CD8-positive, alpha-beta memory T cell (primary cell): ENCODE results near the gene POLR2E. TPM values are rescaled to one million over a fixed set of nuclear protein-coding genes. Genes with fewer than 3 reads are reported as not detected.

Experiments
- CTCF ChIA-PET: fragments of 350-600 bp; sonication (Branson Sonifier 250); formaldehyde crosslinking; loops from one replicate; lab custom pipeline; 2021; ENCODE audit warnings: antibody characterized with exemption; lab: Charles Lee
- POLR2A ChIA-PET: fragments of 350-600 bp; sonication (Branson Sonifier 250); formaldehyde crosslinking; loops from one replicate; lab custom pipeline; 2021; ENCODE audit warnings: antibody characterized with exemption; lab: Charles Lee
- DNase-seq, 5 donors: peaks; one replicate each; pipeline versions ENCODE4 v3.0.0 to v3.0.0-alpha.2; 2020 to 2022; ENCODE audit warnings: mixed read lengths in 1 of 5
- H3K27ac ChIP-seq: one replicate; pipeline ENCODE4 v1.7.0; 2013; ENCODE audit warnings: low read depth, mild to moderate bottlenecking, low read length, moderate library complexity
- H3K27me3 ChIP-seq: 2 replicates; pipeline ENCODE4 v1.7.0; 2013; ENCODE audit warnings: low read length, mild to moderate bottlenecking; ENCODE audit not compliant: insufficient read depth, poor library complexity, severe bottlenecking
- H3K36me3 ChIP-seq: 2 replicates; pipeline ENCODE4 v1.7.0; 2013; ENCODE audit warnings: mild to moderate bottlenecking, low read length, moderate library complexity; ENCODE audit not compliant: insufficient read depth
- H3K4me1 ChIP-seq: 2 replicates; pipeline ENCODE4 v1.7.0; 2013; ENCODE audit warnings: mild to moderate bottlenecking, low read length, moderate library complexity; ENCODE audit not compliant: insufficient read depth
- H3K4me3 ChIP-seq: 2 replicates; pipeline ENCODE4 v1.7.0; 2013; ENCODE audit warnings: mild to moderate bottlenecking, low read length
- H3K9me3 ChIP-seq: 2 replicates; pipeline ENCODE4 v1.7.0; 2013; ENCODE audit warnings: mild to moderate bottlenecking, low read length
- H3K27ac Mint-ChIP-seq, 8 donors: one replicate each; pipeline ENCODE4 v1.8.0; 2020 to 2021; ENCODE audit warnings: mixed read lengths in 8 of 8, mild to moderate bottlenecking in 6 of 8, inconsistent platforms in 3 of 8, moderate library complexity in 3 of 8
- H3K27me3 Mint-ChIP-seq, 2 donors: one replicate each; pipeline ENCODE4 v1.8.0; 2020 to 2021; ENCODE audit warnings: mixed read lengths in 2 of 2, mild to moderate bottlenecking in 1 of 2, moderate library complexity in 1 of 2
- H3K36me3 Mint-ChIP-seq, 3 donors: one replicate each; pipeline ENCODE4 v1.8.0; 2020 to 2021; ENCODE audit warnings: mixed read lengths in 3 of 3, inconsistent platforms in 1 of 3, mild to moderate bottlenecking in 1 of 3
- H3K4me1 Mint-ChIP-seq, 3 donors: one replicate each; pipeline ENCODE4 v1.8.0; 2020 to 2021; ENCODE audit warnings: mixed read lengths in 3 of 3, inconsistent platforms in 1 of 3, mild to moderate bottlenecking in 1 of 3
- H3K4me3 Mint-ChIP-seq, 7 donors: one replicate each; pipeline ENCODE4 v1.8.0; 2020 to 2021; ENCODE audit warnings: mixed read lengths in 7 of 7, mild to moderate bottlenecking in 6 of 7, moderate library complexity in 4 of 7, inconsistent platforms in 2 of 7
- H3K9me3 Mint-ChIP-seq, 5 donors: one replicate each; pipeline ENCODE4 v1.8.0; 2020 to 2022; ENCODE audit warnings: mixed read lengths in 5 of 5, mild to moderate bottlenecking in 3 of 5, moderate library complexity in 2 of 5, inconsistent platforms in 1 of 5
- polyA plus RNA-seq: library from polyadenylated mRNA; unstranded; fragments of 300-500 nt; fragmentation: Illumina TruSeq; gene quantifications from one replicate; pipeline ENCODE4 v1.2.3, GENCODE V29; 2021
- total RNA-seq, 2 experiments: library from RNA; stranded (reverse); gene quantifications; one replicate each; pipeline ENCODE4 v1.2.3, GENCODE V29; 2021

POLR2E gene
- total and polyA plus RNA-seq, 3 experiments from 2014 or later: 249 to 278 (median 270) TPM

DNA sequence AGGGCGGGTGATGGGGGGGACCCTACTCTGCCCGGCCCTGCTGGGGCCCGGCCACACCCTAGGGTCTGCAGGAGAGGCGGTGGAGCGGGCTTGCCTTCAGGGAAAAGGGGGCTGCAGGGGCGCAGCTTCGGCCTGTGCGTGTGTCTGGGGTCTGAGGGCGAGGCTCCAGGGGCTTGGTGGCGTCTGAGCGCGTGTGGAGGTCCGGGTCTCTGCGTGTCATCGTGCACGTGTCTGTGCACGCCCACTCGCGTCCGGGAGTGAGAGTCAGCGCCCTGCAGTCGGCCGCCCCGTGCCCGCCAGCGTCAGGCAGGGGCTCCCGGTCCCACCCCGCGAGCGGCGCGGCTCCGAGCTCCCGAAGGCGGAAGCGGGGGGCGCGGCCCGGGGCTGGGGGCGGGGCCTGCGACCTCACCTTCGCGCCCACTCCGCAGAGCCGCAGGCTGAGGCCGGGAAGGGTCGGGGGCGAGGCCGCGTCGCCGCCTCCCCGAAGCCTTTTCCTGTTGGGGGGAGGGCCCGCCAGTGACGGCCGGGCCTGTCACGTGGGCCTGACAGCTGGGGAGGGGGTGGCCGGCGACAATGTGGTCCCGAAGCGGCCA lies 28.3 kb downstream of the POLR2E start, which contains the start of gene ARHGAP45:
Gene ARHGAP45 (plus strand): TSS at position 420 of the 593 bp plus-strand sequence. CDS start 239 bp downstream, outside the sequence.
- peak within 1 kb of the TSS; percentile 90 for H3K27ac ChIP-seq
- peak; percentile 82 to 93 (median 89) for DNase-seq
- H3K4me3 ChIP-seq: peak within 1 kb of the TSS; percentile 81
- H3K36me3 ChIP-seq: peaks cover 8% of the 10 kb centered on the region
- peaks cover 11 to 33% (median 11%) of the 10 kb centered on the region in 3 donors for H3K36me3 Mint-ChIP-seq
- peak within 1 kb of the TSS; percentile 87 to 100 (median 96) for H3K4me3 Mint-ChIP-seq
- no peaks in the 10 kb centered on the region for H3K27me3 ChIP-seq
- no peaks in the 10 kb centered on the region for H3K9me3 ChIP-seq
- ChIA-PET CTCF (interaction anchor here (0.7 to 5.6 kb wide), 18 partner anchors 9 to 178 kb away, joined by 3 to 264 read pairs (median 6); partner anchors contain the start of genes ABCA7, CNN2, RNU6-2 and TMEM259), POLR2A (interaction anchor here (1.0 to 17.4 kb wide), 15 partner anchors 9 to 202 kb away, joined by 3 to 737 read pairs (median 12); partner anchors contain the start of genes ABCA7, CIRBP, CNN2 and GPX4)
- no peaks in the 10 kb centered on the region for H3K27me3 Mint-ChIP-seq
- peaks cover 49% of the 10 kb centered on the region for H3K4me1 ChIP-seq
- peak within 1 kb of the TSS; percentile 91 to 100 (median 98) for H3K27ac Mint-ChIP-seq
- peaks cover 24 to 58% (median 41%) of the 10 kb centered on the region in 3 donors for H3K4me1 Mint-ChIP-seq
- no peaks in the 10 kb centered on the region for H3K9me3 Mint-ChIP-seq

DNA sequence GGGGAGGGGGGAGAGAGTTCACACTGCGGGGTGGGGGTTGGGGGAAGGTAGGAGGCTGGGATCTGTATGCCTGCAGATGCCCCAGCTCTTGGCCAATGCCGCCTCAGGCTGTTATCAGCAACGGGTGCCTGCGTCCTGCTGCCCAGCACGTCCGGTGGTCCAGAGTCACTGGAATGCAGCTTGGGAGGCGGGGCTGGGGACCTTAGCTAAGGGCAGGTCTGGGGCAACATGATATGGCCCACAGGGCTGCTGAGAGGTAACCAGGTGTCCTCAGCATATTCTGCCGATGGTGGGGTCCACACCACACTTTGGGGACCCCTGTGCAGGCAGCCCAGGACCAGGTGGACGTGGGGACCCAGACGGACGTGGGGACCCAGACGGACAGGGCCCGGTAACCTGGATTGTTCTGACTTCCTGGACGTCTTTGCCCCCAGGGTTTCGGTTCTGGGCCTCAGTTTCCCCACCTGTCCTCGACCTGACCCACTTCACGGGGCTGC lies 28.9 kb downstream of the POLR2E start:
- H3K9me3 Mint-ChIP-seq: no peaks in the 10 kb centered on the region
- peaks cover 21 to 54% (median 37%) of the 10 kb centered on the region in 3 donors for H3K4me1 Mint-ChIP-seq
- Histone ChIP-seq H3K27ac (peak overlapping the region; percentile 90), H3K27me3 (no peaks in the 10 kb centered on the region), H3K36me3 (peaks cover 8% of the 10 kb centered on the region), H3K9me3 (no peaks in the 10 kb centered on the region), H3K4me1 (peaks cover 45% of the 10 kb centered on the region), H3K4me3 (peak overlapping the region; percentile 54)
- peak overlapping the region in 6 of 7 donors; percentile 29 to 100 (median 82) for H3K4me3 Mint-ChIP-seq
- DNase-seq: peak in 1 of 5 donors; percentile 53
- no peaks in the 10 kb centered on the region for H3K27me3 Mint-ChIP-seq
- ChIA-PET CTCF (interaction anchor here (0.7 to 5.6 kb wide), 10 partner anchors 9 to 128 kb away, joined by 3 to 264 read pairs (median 10); partner anchors contain the start of genes ABCA7 and CNN2), POLR2A (interaction anchor here (1.0 to 17.4 kb wide), 13 partner anchors 8 to 203 kb away, joined by 3 to 737 read pairs (median 14); partner anchors contain the start of genes ABCA7, CIRBP, CNN2 and GPX4)
- peaks cover 8 to 34% (median 9%) of the 10 kb centered on the region in 3 donors for H3K36me3 Mint-ChIP-seq
- peak overlapping the region in 5 of 8 donors; percentile 66 to 100 (median 85) for H3K27ac Mint-ChIP-seq

DNA sequence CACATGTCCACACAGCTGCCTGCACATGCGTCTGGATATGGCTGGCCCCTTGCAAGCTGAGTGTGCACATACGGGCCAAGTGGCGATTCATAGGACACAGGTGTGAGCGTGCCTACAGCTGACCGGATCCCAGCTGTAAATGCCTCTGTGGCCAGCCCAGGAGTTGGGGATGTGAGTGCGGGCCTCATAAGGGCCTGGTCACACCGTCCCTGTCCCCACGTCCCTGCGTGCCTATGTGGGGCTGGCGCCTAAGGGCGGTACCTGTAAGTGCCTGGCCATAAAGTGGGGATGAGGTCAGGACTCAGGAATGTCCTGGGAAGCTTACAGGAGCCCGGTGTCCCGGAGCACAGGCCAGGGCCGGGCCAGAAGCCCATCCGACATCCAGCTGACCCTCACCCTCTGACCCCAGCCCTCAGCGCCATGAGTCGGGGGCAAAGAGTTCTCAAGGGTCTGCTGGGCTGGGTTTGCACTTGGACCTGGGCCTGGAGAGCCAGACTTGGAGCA lies 29.5 kb downstream of the POLR2E start:
- Histone ChIP-seq H3K4me3 (peak overlapping the region; percentile 26), H3K4me1 (peaks cover 40% of the 10 kb centered on the region), H3K9me3 (no peaks in the 10 kb centered on the region), H3K27me3 (no peaks in the 10 kb centered on the region), H3K36me3 (peaks cover 8% of the 10 kb centered on the region), H3K27ac (no peak overlapping the region)
- ChIA-PET CTCF (interaction anchor here (1.2 to 5.6 kb wide), 6 partner anchors 8 to 47 kb away, joined by 5 to 264 read pairs (median 16); partner anchors contain the start of genes ABCA7, CNN2 and RNU6-2), POLR2A (interaction anchor here (1.0 to 17.4 kb wide), 7 partner anchors 8 to 128 kb away, joined by 3 to 737 read pairs (median 14); partner anchors contain the start of genes ABCA7, GPX4 and POLR2E)
- Mint-ChIP-seq H3K27ac (peak overlapping the region; percentile 26 to 96 (median 76)), H3K4me3 (peak overlapping the region; percentile 10 to 100 (median 79)), H3K27me3 (no peaks in the 10 kb centered on the region), H3K9me3 (no peaks in the 10 kb centered on the region), H3K36me3 (peaks cover 8 to 33% (median 9%) of the 10 kb centered on the region in 3 donors), H3K4me1 (peaks cover 21 to 54% (median 37%) of the 10 kb centered on the region in 3 donors)
- peak in 1 of 5 donors; percentile 49 for DNase-seq

DNA sequence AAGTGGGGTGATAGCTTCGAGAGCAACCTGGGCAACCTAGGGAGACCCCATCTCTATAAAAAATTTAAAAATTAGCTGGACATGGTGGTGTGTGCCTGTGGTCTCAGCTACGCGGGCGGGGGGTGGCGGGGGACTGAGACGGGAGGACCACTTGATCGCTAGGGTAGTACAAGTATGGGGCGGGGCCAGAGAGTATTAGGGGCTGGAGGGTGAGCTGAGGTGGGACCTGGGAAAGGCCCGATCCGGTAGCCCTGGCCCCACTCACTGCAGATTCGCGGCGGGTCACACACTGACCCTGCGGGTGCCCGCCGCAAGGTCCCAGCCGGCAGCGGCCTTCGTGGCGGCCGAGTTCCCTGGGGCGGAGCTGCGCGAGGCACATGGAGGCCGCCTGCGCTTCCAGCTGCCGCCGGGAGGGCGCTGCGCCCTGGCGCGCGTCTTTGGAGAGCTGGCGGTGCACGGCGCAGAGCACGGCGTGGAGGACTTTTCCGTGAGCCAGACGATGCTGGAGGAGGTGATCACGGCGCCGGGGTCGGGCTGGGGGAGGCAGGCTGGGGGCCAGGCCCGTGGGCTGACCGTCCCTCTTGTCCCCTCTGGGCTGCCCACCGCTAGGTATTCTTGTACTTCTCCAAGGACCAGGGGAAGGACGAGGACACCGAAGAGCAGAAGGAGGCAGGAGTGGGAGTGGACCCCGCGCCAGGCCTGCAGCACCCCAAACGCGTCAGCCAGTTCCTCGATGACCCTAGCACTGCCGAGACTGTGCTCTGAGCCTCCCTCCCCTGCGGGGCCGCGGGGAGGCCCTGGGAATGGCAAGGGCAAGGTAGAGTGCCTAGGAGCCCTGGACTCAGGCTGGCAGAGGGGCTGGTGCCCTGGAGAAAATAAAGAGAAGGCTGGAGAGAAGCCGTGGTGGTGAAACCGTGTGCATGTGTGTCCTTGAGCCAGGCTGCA lies 30.2 kb downstream of the POLR2E start:
- DNase-seq: peak; percentile 47 to 73 (median 62)
- POLR2A ChIA-PET: interaction anchor here (0.5 to 17.4 kb wide), 12 partner anchors 11 to 129 kb away, joined by 3 to 737 read pairs (median 6); partner anchors contain the start of genes ABCA7 and POLR2E
- H3K27ac ChIP-seq: no peak overlapping the region
- peak overlapping the region; percentile 46 to 89 (median 66) for H3K4me3 Mint-ChIP-seq
- H3K9me3 ChIP-seq: no peaks in the 10 kb centered on the region
- H3K27me3 ChIP-seq: no peaks in the 10 kb centered on the region
- no peaks in the 10 kb centered on the region for H3K9me3 Mint-ChIP-seq
- H3K4me1 ChIP-seq: peaks cover 35% of the 10 kb centered on the region
- H3K4me1 Mint-ChIP-seq: peaks cover 20 to 52% (median 35%) of the 10 kb centered on the region in 3 donors
- H3K27ac Mint-ChIP-seq: peak overlapping the region; percentile 36 to 96 (median 80)
- H3K36me3 ChIP-seq: peaks cover 7% of the 10 kb centered on the region
- peak overlapping the region; percentile 26 for H3K4me3 ChIP-seq
- CTCF ChIA-PET: interaction anchor here (0.7 to 5.6 kb wide), 27 partner anchors 7 to 205 kb away, joined by 3 to 264 read pairs (median 5); partner anchors contain the start of genes ABCA7, ATP5F1D, CNN2 and RNU6-2
- no peaks in the 10 kb centered on the region for H3K27me3 Mint-ChIP-seq
- H3K36me3 Mint-ChIP-seq: peaks cover 8 to 29% (median 9%) of the 10 kb centered on the region in 3 donors

DNA sequence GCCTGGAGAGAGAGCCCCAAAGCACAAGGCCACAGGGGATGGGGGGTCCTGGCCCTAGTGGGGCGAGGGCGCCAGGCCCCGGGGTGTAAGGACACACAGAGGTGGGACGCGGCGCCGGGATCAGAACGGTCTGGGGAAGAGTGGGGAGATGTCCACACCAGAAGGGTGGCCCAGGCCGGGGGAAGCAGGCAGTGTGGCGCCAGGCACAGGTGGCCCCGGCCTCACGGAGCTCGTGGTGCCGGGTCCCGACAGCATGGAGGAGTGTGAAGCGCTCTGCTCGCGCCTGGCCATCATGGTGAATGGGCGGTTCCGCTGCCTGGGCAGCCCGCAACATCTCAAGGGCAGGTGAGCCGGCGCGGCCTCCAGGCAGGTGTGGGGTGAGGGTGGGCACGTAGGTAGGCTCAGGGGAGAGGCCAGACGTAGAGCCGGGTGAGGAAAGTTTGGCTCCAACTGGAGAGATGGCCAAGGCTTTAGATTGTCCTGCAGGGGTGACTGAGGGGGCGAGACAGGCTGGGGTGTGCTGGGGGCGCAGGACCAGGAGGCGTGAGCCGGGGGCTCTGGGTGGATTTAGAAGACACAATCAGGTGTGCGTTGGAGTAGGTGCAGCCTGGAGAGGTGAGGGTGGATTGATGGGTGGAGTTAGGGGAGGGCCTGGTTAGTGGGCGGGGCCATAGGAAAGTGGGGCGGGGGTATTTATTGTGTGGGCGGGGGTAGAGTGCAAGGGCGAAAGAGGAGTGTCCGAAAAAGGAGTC lies 31.1 kb downstream of the POLR2E start:
- H3K27ac ChIP-seq: no peak overlapping the region
- Mint-ChIP-seq H3K4me1 (peaks cover 16 to 43% (median 26%) of the 10 kb centered on the region in 3 donors), H3K27ac (peak overlapping the region in 2 of 8 donors; percentile 15 to 87), H3K36me3 (peaks cover 5 to 26% (median 6%) of the 10 kb centered on the region in 3 donors), H3K4me3 (peak overlapping the region in 1 of 7 donors; percentile 37), H3K9me3 (no peaks in the 10 kb centered on the region), H3K27me3 (no peaks in the 10 kb centered on the region)
- H3K27me3 ChIP-seq: no peaks in the 10 kb centered on the region
- peak in 1 of 5 donors; percentile 51 for DNase-seq
- H3K4me1 ChIP-seq: peaks cover 28% of the 10 kb centered on the region
- no peak overlapping the region for H3K4me3 ChIP-seq
- H3K9me3 ChIP-seq: no peaks in the 10 kb centered on the region
- ChIA-PET CTCF (interaction anchor here (0.7 to 5.6 kb wide), 26 partner anchors 9 to 206 kb away, joined by 3 to 264 read pairs (median 5); partner anchors contain the start of genes ABCA7, ATP5F1D, CNN2 and RNU6-2), POLR2A (interaction anchor here (0.5 to 17.4 kb wide), 9 partner anchors 11 to 129 kb away, joined by 3 to 737 read pairs (median 6); partner anchors contain the start of gene ABCA7)
- H3K36me3 ChIP-seq: no peaks in the 10 kb centered on the region

DNA sequence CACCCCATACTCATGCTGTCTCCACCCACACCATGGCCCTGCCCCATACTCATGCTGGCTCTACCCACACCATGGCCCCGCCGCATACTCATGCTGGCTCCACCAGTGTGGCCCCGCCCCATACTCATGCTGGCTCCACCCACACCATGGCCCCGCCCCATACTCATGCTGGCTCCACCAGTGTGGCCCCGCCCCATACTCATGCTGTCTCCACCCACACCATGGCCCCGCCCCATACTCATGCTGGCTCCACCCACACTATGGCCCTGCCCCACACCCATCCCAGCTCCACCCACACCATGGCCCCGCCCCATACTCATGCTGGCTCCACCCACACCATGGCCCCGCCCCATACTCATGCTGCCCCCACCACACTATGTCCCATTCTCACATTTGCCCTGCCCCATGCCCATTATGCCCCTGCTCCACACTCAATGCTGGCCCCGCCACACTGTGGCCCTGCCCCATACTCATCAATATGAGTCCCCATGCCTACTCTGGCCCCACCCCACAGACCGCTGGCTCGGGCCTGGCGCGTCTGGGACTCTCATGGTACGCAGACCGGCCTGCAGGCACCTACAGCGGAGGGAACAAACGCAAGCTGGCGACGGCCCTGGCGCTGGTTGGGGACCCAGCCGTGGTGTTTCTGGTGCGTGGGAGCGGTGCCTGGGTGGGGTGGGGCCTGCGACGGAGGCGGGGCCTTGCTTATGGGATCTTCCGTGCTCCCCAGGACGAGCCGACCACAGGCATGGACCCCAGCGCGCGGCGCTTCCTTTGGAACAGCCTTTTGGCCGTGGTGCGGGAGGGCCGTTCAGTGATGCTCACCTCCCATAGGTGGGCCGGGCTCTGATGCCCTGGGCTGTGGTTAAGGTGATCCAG lies 31.9 kb downstream of the POLR2E start:
- H3K4me3 Mint-ChIP-seq: peak overlapping the region in 2 of 7 donors; percentile 54 to 58
- Histone ChIP-seq H3K4me3 (no peak overlapping the region), H3K27me3 (no peaks in the 10 kb centered on the region), H3K4me1 (peaks cover 35% of the 10 kb centered on the region), H3K9me3 (no peaks in the 10 kb centered on the region), H3K27ac (no peak overlapping the region), H3K36me3 (no peaks in the 10 kb centered on the region)
- peaks cover 14 to 41% (median 24%) of the 10 kb centered on the region in 3 donors for H3K4me1 Mint-ChIP-seq
- ChIA-PET POLR2A (interaction anchor here (17.4 kb wide), 1 partner anchor 19 kb away, joined by 737 read pairs; no protein-coding TSS in a partner anchor), CTCF (interaction anchor here (5.6 kb wide), 1 partner anchor 19 kb away, joined by 264 read pairs; no protein-coding TSS in a partner anchor)
- no peaks in the 10 kb centered on the region for H3K27me3 Mint-ChIP-seq
- H3K36me3 Mint-ChIP-seq: peaks cover 0 to 23% (median 0%) of the 10 kb centered on the region in 3 donors
- H3K27ac Mint-ChIP-seq: peak overlapping the region in 4 of 8 donors; percentile 23 to 64 (median 30)
- peak; percentile 58 to 80 (median 65) for DNase-seq
- no peaks in the 10 kb centered on the region for H3K9me3 Mint-ChIP-seq
